GOT3 (cell line): Measurements from ENCODE around the gene EEF1AKMT2.

Experiments used
- DNase-seq: peaks from one replicate; lab custom pipeline; 2025; ENCODE audit warnings: mixed read lengths; lab: John Stamatoyannopoulos, UW

EEF1AKMT2 gene

GRCh38 chr10:124737708-124738107 lies 54.0 kb downstream of the EEF1AKMT2 start:
- DNase-seq = no peak

DNA sequence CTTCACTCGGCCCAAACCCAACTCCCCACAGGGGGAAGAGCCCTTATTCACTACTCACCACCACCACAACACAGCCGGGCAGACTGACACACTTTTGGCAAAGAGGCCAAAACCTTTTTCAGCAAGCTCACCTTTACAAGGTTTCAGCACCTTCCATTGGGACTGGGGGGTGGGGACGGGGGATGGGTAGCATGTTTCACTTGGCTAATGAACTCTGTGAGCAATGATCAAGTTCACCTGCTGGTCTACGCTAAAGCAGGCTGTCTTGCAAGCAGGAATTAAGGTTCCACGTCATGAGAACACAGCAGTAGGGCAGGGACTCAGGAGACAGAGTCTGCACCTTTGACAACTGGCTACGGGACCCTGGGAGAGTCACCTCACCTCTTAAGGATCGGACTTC lies 54.5 kb downstream of the EEF1AKMT2 start:
- no peak for DNase-seq

GRCh38 chr10:124736491-124737136 lies 55.1 kb downstream of the EEF1AKMT2 start:
- DNase-seq = no peak

- no peak for DNase-seq
Measured at GRCh38 chr10:124735491-124736286, 56.0 kb downstream of the EEF1AKMT2 start.

GRCh38 chr10:124734311-124735166 lies 57.1 kb downstream of the EEF1AKMT2 start:
- DNase-seq = no peak

GRCh38 chr10:124733571-124734245 lies 58.0 kb downstream of the EEF1AKMT2 start:
- no peak for DNase-seq

DNA sequence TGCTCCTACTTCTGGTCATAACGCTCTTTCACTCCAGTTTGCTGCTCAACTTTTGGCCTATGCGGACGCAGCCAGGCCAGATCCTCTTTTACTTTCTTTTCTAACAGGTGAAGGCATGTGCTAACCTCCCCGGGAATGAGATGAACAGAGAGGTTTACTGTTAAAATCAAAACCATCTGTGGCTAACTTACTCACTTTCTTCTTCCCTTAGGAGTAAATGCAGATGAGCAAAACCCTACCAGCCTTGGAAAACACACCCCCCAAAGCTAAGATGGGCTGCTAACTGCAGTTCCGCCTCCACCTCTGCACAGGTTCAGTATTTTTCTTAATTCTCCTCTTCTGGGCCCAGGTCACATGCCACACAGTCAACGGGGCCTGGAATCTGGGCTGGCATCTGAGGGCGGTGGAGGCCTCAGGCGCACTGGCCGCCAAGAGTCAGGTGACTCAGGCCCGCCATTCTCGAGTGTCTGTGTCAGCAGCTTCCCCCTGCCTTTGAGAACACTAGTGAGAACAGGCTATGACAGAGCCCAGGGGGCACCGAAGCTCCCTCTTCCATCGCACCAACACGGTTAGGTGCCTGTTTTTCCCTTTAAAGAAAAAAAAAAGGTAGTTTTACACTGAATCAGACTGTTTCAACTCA lies 58.6 kb downstream of the EEF1AKMT2 start:
- DNase-seq = no peak

DNA sequence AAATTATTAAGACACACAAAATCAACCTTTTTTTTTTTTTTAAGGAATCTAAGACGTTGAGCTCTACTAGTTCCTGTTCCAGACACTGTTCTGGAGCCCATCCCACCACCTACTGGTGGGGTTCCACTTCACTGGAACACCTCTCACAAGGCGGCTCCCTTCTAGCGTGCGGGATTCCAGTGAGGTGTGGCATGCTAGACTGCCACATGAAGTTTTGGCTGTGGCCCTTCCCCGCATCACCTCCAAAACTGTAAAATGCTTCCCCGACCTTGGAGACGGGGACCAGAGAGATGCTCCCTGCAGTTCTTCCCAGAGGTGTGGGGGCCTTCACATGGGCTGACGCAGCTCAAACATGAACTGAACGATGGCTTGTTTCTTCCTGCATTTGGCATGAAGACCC lies 60.1 kb downstream of the EEF1AKMT2 start:
- no peak for DNase-seq

GRCh38 chr10:124730790-124731189 lies 60.9 kb downstream of the EEF1AKMT2 start:
- DNase-seq = no peak

DNA sequence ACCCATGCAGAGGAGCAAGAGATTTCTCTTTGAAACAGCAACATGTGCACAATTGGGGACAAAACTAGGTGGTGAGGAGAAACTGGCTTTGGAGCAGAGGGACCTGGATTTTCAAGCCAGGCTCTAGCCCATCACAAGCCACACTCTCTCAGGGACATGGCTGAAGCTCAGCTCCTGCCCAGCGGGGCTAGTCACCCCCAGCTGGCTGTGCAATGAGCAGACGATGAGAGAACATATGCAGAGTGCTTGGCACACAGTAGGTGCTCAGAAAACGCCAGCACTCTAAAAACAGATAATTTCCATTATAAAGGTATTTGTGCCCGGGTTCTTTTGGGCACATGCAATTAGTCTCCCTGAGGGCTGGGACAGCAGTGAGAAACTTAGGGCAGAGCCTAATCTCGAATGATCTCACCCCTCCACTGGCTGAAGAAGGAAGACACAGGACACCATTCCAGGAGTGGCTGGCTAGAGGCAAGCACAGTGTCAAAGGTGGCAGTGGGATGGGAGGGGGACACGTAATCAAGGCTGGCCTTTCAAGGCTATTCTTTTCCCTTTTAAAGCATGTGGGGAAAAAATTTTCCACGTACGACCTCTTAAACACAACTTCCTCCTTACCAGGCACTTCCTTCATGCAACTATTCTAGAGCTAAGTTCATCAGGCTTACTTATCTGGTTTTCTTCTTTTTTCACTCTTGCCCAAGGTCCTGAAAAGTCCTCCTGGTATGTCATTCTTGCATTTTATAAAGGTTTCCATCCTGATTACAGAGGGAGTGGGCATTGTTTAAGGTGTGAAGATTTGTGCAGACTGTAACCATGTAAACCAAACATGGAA lies 62.6 kb downstream of the EEF1AKMT2 start:
- no peak for DNase-seq

- no peak for DNase-seq
Measured at GRCh38 chr10:124728071-124728829, 63.4 kb downstream of the EEF1AKMT2 start.

GRCh38 chr10:124727361-124727960 lies 64.2 kb downstream of the EEF1AKMT2 start:
- no peak for DNase-seq

DNA sequence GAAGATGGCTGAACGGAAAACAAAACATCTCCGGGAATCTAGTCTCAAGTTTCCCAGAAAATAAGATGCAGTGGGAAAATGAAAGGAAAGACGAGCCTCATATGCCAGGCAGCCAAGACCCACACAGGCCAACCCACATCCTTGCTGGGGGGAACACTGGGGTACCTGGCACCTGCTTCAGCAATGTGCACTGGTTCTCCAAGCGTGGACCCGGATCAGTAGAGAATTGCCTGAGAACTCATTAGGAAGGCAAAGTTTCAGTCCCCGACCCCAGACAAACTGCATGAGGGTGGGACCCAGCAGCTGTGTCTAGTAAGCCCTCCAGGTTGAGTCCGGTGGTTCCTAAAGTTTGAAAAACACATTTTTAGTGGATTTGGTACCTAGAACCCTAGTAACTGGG lies 65.9 kb downstream of the EEF1AKMT2 start:
- DNase-seq = no peak

DNA sequence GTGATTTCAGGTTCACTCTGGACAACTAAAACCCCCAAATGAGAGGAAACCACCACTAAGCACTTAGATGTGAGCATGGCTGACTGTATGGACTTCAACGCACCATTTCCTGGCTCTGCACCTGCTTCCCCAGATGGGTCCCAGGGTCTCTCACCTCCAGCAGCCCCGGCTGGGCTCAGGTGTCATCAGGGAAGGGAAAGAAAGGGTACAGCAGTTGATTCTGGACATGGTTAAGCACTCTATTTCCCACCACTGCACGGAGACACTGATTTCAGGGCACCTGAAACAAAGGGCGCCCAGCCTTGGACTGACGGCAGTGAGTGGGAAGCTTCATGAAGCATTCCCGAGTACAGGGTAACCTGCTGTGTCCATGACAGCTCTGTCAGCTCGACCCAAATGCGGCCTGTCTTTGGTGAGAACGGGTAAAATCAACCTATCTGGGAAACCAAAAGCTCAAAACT lies 66.5 kb downstream of the EEF1AKMT2 start:
- DNase-seq = no peak

- DNase-seq = no peak
Measured at GRCh38 chr10:124724279-124725027, 67.2 kb downstream of the EEF1AKMT2 start.

- no peak for DNase-seq
Measured at GRCh38 chr10:124723826-124724225, 67.9 kb downstream of the EEF1AKMT2 start.

DNA sequence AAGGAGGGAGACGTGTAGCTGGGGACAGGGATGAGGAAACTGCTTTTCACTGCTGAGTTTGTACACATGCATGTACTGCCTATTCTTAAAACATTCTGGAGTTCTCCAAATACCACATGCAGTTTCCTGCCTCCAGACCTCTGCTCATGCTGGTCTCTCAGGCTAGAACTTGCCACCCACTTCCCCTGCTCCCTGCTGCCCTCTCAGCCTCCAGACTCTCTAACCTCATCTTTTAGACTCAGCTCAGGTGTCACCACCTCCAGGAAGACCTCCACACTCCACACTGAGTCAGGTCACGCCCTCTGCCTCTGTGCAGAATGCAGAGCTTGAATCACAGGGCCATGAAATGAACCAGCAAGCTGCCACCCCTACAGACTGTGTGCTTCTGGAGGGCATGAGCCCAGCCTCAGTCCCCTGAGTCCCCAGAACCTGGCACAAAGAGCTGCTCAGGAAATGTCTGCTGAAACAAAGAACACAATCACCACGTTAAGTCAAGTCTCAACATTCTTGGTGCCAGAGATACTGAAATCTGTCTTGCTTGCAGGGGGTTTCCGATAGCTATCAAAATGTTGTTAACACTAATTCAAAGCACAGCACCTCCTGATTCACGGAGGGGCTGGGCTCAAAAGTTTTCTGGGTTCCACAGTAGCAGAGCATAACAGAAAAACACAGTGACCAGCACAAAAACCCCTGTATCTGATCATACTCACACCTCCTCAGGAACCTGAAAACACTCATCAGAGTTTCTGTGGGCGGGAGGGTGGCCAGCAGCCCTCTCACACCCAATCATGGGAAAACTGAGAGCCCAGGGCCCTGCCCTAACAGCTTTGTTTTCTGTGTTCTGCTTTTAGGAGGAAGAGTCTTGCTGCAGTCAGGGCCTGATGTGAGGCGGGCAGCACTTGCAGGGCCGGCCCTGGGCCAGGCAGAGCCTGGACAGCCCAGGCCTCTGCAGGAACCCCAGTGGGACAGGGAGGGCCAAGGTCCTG lies 68.6 kb downstream of the EEF1AKMT2 start:
- DNase-seq = no peak
